T-helper 17 cell (primary cell): Measurements from ENCODE around the gene HOXC5. TPM values are rescaled to one million over a fixed set of nuclear protein-coding genes. Genes with fewer than 3 reads are reported as not detected.

Experiments
- ATAC-seq: fragments of 150-1000 bp; cut with Tn5 transposase; 2 replicates; pipeline ENCODE4 v1.10.0; 2021; ENCODE audit warnings: mild to moderate bottlenecking, moderate library complexity
- DNase-seq, 3 donors: peaks; one replicate each; pipeline versions ENCODE4 v3.0.0 to v3.0.0-alpha.2; 2020 to 2021
- H3K9me3 ChIP-seq: one replicate; pipeline ENCODE4 v1.7.0; 2013; ENCODE audit warnings: low read length, mild to moderate bottlenecking; ENCODE audit not compliant: control insufficient read depth, poor library complexity, severe bottlenecking
- H3K27ac Mint-ChIP-seq: one replicate; pipeline ENCODE4 v1.8.0; 2022; ENCODE audit warnings: mild to moderate bottlenecking, moderate library complexity, mixed read lengths
- H3K27me3 Mint-ChIP-seq: one replicate; pipeline ENCODE4 v1.8.0; 2022; ENCODE audit warnings: mixed read lengths
- H3K36me3 Mint-ChIP-seq: one replicate; pipeline ENCODE4 v1.8.0; 2022; ENCODE audit warnings: low read depth, mixed read lengths
- H3K4me1 Mint-ChIP-seq: one replicate; pipeline ENCODE4 v1.8.0; 2022; ENCODE audit warnings: mild to moderate bottlenecking, mixed read lengths
- H3K4me3 Mint-ChIP-seq: one replicate; pipeline ENCODE4 v1.8.0; 2022; ENCODE audit warnings: mild to moderate bottlenecking, moderate library complexity, mixed read lengths
- total RNA-seq, 4 donors: library from RNA in 2 of 4; stranded (reverse) in 2 of 4; gene quantifications; one replicate each; pipeline ENCODE4 v1.2.3 and lab custom pipeline; 2022 to 2026

HOXC5 gene
- total RNA-seq, 2 donors from 2014 or later: not detected

GRCh38 chr12:53991077-53991460 is 41.8 kb upstream of the HOXC5 start:
- no peak for ATAC-seq
- Mint-ChIP-seq H3K4me1 (peaks cover 45% of the 10 kb centered on the region), H3K27ac (no peak overlapping the region)

GRCh38 chr12:53992377-53992889 is 40.4 kb upstream of the HOXC5 start:
- Mint-ChIP-seq H3K4me1 (peaks cover 45% of the 10 kb centered on the region), H3K27me3 (peaks cover 94% of the 10 kb centered on the region), H3K36me3 (peaks cover 4% of the 10 kb centered on the region), H3K4me3 (no peak overlapping the region), H3K27ac (no peak overlapping the region)
- no peak for DNase-seq
- H3K9me3 ChIP-seq: no peaks in the 10 kb centered on the region
- ATAC-seq: no peak

More at GRCh38 chr12:53991077-53991460, 41.8 kb upstream of the HOXC5 start:
- H3K9me3 ChIP-seq: no peaks in the 10 kb centered on the region
- Mint-ChIP-seq H3K27me3 (peaks cover 96% of the 10 kb centered on the region), H3K4me3 (no peak overlapping the region), H3K36me3 (peaks cover 4% of the 10 kb centered on the region)
- no peak for DNase-seq

DNA sequence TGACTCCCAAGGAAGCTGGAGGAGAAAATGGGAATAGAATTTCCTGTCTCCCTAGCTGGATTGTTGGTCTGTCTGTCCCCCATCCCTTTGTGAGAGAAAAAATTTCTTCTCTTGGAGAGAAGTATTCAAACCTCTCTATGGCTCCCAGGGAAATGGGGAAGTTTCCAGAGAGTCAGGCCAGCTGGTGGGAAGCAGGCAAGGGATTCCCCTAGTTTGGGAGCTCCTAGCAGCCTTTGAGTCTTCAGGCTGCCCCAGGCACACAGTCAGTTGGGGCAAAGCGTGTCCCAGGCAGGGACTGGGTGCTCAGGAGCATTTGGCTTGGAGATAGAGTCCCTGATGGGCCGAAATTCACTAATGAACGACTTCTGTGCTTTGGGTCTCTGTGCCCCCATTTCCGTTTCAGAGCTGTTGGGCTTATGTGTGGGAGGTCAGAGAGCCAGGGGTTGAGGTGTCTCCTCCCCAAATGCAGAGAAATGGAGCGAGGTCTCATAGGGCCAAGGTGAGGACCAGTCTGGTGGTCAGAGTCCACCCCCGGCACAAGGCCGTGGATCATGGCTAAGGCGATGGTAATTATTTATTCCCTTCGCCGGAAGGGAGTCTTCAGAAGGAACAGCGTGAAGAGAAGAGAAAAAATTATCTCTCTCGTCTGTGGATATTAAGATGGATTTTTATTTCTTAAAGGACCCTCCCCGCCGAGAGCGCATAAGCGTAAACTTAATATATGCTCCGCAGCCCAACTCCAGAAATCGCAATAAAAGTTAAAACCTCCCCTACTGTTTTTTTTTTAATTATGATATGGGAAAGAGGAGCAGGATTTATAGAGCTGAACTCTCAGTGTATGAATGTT is 39.5 kb upstream of the HOXC5 start:
- Mint-ChIP-seq H3K4me1 (peaks cover 46% of the 10 kb centered on the region), H3K4me3 (peak overlapping the region; percentile 49)
- no peaks in the 10 kb centered on the region for H3K9me3 ChIP-seq

GRCh38 chr12:53994009-53994263 is 38.9 kb upstream of the HOXC5 start:
- Mint-ChIP-seq H3K36me3 (peaks cover 8% of the 10 kb centered on the region), H3K27me3 (peaks cover 94% of the 10 kb centered on the region), H3K27ac (peak overlapping the region; percentile 0), H3K4me1 (peaks cover 45% of the 10 kb centered on the region), H3K4me3 (peak overlapping the region; percentile 49)
- no peak for ATAC-seq
- no peak for DNase-seq
- H3K9me3 ChIP-seq: no peaks in the 10 kb centered on the region

More for the DNA sequence above, 39.5 kb upstream of the HOXC5 start:
- no peak for ATAC-seq
- DNase-seq: no peak
- Mint-ChIP-seq H3K27ac (peak overlapping the region; percentile 0), H3K27me3 (peaks cover 94% of the 10 kb centered on the region), H3K36me3 (peaks cover 8% of the 10 kb centered on the region)

DNA sequence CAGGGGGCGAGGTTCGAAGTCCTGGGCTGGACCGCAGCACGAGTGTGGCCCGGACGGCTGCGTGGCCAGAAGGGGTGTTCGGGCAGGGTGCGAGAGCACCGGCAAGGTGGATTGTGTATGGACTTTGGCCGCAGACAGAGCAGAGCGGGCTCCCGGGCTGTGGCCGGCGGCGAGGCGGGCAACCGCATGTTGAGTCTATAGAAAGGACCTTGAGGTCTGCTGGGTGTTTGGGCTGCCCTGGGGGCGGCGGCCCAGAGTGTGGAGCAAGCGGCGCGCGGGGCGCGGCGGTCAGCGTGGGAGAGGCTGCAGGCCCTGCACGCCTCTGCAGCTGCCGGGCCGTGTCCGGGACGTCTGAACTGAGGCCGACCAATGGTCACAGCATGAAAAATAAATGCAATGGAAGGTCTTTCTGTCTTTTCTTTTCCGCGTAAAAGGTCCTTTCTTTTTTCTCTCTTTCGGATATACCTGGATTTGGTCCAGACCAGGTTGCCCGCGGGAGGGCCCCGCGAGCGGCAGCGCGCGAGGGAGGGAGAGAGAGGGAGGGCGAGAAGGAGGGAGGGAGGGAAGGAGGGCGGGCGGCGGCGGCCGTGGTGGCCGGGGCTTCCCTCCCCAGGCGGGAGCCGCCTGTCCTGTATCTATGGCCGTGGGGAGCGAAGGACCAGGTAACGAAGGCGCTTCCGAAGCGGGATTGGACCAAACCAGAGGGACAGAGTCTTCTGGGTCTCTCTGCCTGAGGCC is 38.4 kb upstream of the HOXC5 start:
- peak overlapping the region; percentile 0 for H3K27ac Mint-ChIP-seq
- ATAC-seq (no peak), DNase-seq (no peak)
- H3K4me3 Mint-ChIP-seq: peak overlapping the region; percentile 93
- peaks cover 8% of the 10 kb centered on the region for H3K36me3 Mint-ChIP-seq
- H3K4me1 Mint-ChIP-seq: peaks cover 41% of the 10 kb centered on the region
- H3K27me3 Mint-ChIP-seq: peaks cover 92% of the 10 kb centered on the region
- H3K9me3 ChIP-seq: no peaks in the 10 kb centered on the region

DNA sequence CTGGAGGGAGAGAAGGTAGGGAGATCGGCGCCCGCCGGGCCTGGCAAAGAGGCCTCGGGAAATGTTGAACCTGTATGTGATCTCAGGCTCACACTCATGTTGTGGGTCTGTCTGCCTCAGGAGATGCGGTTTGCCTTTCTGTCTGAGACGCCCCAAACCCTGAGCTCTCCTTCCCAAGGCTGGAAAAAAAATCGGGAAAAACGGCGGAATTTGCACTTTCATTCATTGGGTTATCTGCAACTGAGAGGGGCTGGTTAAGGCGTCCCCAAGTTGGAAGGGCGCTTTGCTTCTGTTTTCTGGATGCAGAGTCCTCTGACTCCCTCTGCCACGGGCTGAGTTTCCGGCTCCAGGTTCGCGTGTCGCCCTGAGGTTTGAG is 37.9 kb upstream of the HOXC5 start:
- peaks cover 39% of the 10 kb centered on the region for H3K4me1 Mint-ChIP-seq
- H3K27ac Mint-ChIP-seq: peak overlapping the region; percentile 39
- H3K4me3 Mint-ChIP-seq: peak overlapping the region; percentile 93
- DNase-seq (no peak), ATAC-seq (no peak)
- no peaks in the 10 kb centered on the region for H3K9me3 ChIP-seq
- H3K27me3 Mint-ChIP-seq: peaks cover 92% of the 10 kb centered on the region
- H3K36me3 Mint-ChIP-seq: peaks cover 8% of the 10 kb centered on the region

GRCh38 chr12:53995378-53996239 is 37.2 kb upstream of the HOXC5 start:
- H3K9me3 ChIP-seq: no peaks in the 10 kb centered on the region
- H3K4me1 Mint-ChIP-seq: peaks cover 33% of the 10 kb centered on the region

DNA sequence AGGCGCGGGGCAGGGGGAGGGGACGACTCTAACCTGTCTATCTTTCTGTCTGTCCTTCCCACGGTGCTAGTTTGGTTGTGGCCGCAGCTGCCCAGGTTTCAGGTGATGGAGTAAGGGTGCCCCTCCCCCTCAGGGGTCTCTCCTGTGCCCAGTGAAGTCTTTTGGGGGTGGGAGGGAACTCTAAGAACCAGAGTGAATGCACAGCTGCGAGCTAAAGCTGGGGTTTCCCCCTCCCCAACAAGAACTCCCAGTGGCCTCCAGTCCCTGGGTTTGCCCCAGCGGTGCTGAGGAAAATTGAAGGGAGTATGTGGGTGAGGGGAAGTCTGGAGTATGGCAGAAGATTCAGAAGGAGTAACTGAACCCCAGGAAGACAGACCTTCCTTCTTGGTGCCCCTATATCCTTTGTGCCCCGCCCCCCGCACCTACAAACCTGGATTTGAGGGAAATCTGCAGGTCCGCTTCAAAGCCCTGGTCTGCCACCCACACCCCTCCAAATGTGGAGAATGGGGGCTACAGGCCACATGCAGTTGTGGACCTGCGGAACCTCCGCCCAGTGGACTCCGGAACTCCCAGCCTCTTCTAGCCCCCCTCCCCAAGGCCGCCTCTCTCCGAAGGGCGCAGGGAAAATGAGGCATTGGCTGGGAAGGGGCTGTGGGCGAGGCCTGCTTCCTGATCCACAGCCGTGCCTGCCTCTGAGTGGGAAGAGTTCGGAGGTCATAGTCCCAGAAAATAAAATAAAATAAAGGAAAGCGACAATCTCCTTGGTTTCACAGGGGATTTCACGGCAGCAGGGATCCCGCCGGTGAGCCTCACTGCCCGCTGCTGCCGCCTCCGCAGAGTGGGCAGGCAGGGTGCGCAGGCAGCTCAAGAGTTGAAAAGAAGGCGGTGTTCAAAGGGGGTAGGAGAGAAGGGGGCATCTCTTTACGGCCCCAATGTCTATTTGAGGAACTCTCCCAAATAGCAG is 36.3 kb upstream of the HOXC5 start:
- no peaks in the 10 kb centered on the region for H3K9me3 ChIP-seq
- no peak for ATAC-seq
- peaks cover 29% of the 10 kb centered on the region for H3K4me1 Mint-ChIP-seq
- H3K4me3 Mint-ChIP-seq: peak overlapping the region; percentile 93
- H3K27ac Mint-ChIP-seq: no peak overlapping the region
- peaks cover 4% of the 10 kb centered on the region for H3K36me3 Mint-ChIP-seq
- peaks cover 88% of the 10 kb centered on the region for H3K27me3 Mint-ChIP-seq
- DNase-seq: no peak

More at GRCh38 chr12:53995378-53996239, 37.2 kb upstream of the HOXC5 start:
- H3K27me3 Mint-ChIP-seq: peaks cover 90% of the 10 kb centered on the region
- peaks cover 4% of the 10 kb centered on the region for H3K36me3 Mint-ChIP-seq
- H3K27ac Mint-ChIP-seq: peak overlapping the region; percentile 39
- H3K4me3 Mint-ChIP-seq: peak overlapping the region; percentile 93
- DNase-seq: no peak
- ATAC-seq: no peak

GRCh38 chr12:53997204-53998109 is 35.4 kb upstream of the HOXC5 start:
- H3K4me1 Mint-ChIP-seq: peaks cover 29% of the 10 kb centered on the region
- no peak for ATAC-seq
- H3K36me3 Mint-ChIP-seq: peaks cover 4% of the 10 kb centered on the region

GRCh38 chr12:53998110-53998899 is 34.5 kb upstream of the HOXC5 start:
- H3K4me1 Mint-ChIP-seq: peaks cover 29% of the 10 kb centered on the region
- no peak overlapping the region for H3K4me3 Mint-ChIP-seq
- DNase-seq (no peak), ATAC-seq (no peak)
- peak overlapping the region; percentile 24 for H3K27ac Mint-ChIP-seq
- peaks cover 90% of the 10 kb centered on the region for H3K27me3 Mint-ChIP-seq
- peaks cover 4% of the 10 kb centered on the region for H3K36me3 Mint-ChIP-seq
- H3K9me3 ChIP-seq: no peaks in the 10 kb centered on the region

More at GRCh38 chr12:53997204-53998109, 35.4 kb upstream of the HOXC5 start:
- peaks cover 88% of the 10 kb centered on the region for H3K27me3 Mint-ChIP-seq
- H3K4me3 Mint-ChIP-seq: peak overlapping the region; percentile 75
- DNase-seq: no peak
- H3K9me3 ChIP-seq: no peaks in the 10 kb centered on the region
- H3K27ac Mint-ChIP-seq: peak overlapping the region; percentile 24

DNA sequence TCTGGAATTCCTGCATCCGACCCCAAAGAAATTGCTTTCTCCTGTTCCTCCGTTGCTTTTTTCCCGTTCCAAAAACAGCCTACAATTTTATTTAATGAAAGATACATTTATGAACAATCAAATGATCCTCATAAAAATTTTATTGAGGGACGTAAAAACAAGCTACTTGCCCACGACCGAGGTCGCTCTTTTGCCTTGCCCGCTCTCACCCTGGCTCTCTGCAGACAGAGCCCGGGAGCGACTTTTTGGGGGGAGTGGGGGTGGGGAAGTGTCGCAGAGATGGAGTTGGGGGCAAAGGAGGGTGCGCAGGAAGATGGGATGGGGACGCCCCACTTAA is 34.0 kb upstream of the HOXC5 start:
- no peaks in the 10 kb centered on the region for H3K9me3 ChIP-seq
- DNase-seq (no peak), ATAC-seq (no peak)
- H3K4me1 Mint-ChIP-seq: peaks cover 31% of the 10 kb centered on the region
- H3K27ac Mint-ChIP-seq: no peak overlapping the region
- H3K4me3 Mint-ChIP-seq: no peak overlapping the region
- H3K27me3 Mint-ChIP-seq: peaks cover 90% of the 10 kb centered on the region
- H3K36me3 Mint-ChIP-seq: peaks cover 7% of the 10 kb centered on the region
